Measurements from ENCODE around the gene BGN. TPM values are rescaled to one million over a fixed set of nuclear protein-coding genes. Genes with fewer than 3 reads are reported as not detected.

BGN gene
- total RNA-seq, 6 experiments from 2014 or later: 57.0 to 161 (median 122) TPM

- TF ChIP-seq CTCF (IDR thresholded peaks at IDR 0.05) (no peak), POLR2A (IDR thresholded peaks at IDR 0.05) (no peak)
- no peak for DNase-seq
- H3K27ac ChIP-seq: no peak overlapping the region
- H3K4me3 ChIP-seq: no peak overlapping the region
- no peaks in the 10 kb centered on the region for H3K27me3 ChIP-seq
- no peaks in the 10 kb centered on the region for H3K4me1 ChIP-seq
- WGBS (ENCODE audit: insufficient coverage, low coverage, low lambda C conversion rate, missing lambda C conversion rate): 88% methylated on average over 12 of the region's 26 CpGs
- no peak for ATAC-seq
- H3K9me3 ChIP-seq: no peaks in the 10 kb centered on the region
- no peaks in the 10 kb centered on the region for H3K36me3 ChIP-seq
- intact Hi-C loops (cut with DNase I): no loop called here
Measured at GRCh38 chrX:153450114-153450948, 44.4 kb upstream of the BGN start.

GRCh38 chrX:153450949-153451277, 43.9 kb upstream of the BGN start:
- intact Hi-C loops (cut with DNase I): no loop called here
- no peaks in the 10 kb centered on the region for H3K9me3 ChIP-seq

GRCh38 chrX:153454901-153455550, 39.8 kb upstream of the BGN start:
- intact Hi-C loops (cut with DNase I): no loop called here
- TF ChIP-seq CTCF (IDR thresholded peaks at IDR 0.05): no peak
- no peak for TF ChIP-seq POLR2A (IDR thresholded peaks at IDR 0.05)
- 84% methylated on average over 5 of the region's 16 CpGs for WGBS (ENCODE audit: insufficient coverage, low coverage, low lambda C conversion rate, missing lambda C conversion rate)
- Histone ChIP-seq H3K4me1 (no peaks in the 10 kb centered on the region), H3K9me3 (no peaks in the 10 kb centered on the region), H3K27me3 (no peaks in the 10 kb centered on the region), H3K36me3 (no peaks in the 10 kb centered on the region), H3K27ac (no peak overlapping the region), H3K4me3 (no peak overlapping the region)
- DNase-seq (no peak), ATAC-seq (no peak)

More at GRCh38 chrX:153450949-153451277, 43.9 kb upstream of the BGN start:
- H3K4me3 ChIP-seq: no peak overlapping the region
- H3K36me3 ChIP-seq: no peaks in the 10 kb centered on the region
- H3K4me1 ChIP-seq: no peaks in the 10 kb centered on the region
- H3K27me3 ChIP-seq: no peaks in the 10 kb centered on the region
- ATAC-seq (no peak), DNase-seq (no peak)
- no peak overlapping the region for H3K27ac ChIP-seq
- TF ChIP-seq POLR2A (IDR thresholded peaks at IDR 0.05) (no peak), CTCF (IDR thresholded peaks at IDR 0.05) (no peak)
- 58% methylated on average over 5 of the region's 8 CpGs for WGBS (ENCODE audit: insufficient coverage, low coverage, low lambda C conversion rate, missing lambda C conversion rate)

GRCh38 chrX:153455571-153455970, 39.2 kb upstream of the BGN start:
- Histone ChIP-seq H3K27me3 (no peaks in the 10 kb centered on the region), H3K4me1 (no peaks in the 10 kb centered on the region), H3K4me3 (no peak overlapping the region), H3K9me3 (no peaks in the 10 kb centered on the region), H3K36me3 (no peaks in the 10 kb centered on the region), H3K27ac (no peak overlapping the region)
- WGBS (ENCODE audit: insufficient coverage, low coverage, low lambda C conversion rate, missing lambda C conversion rate): no CpG with 5 or more reads among the region's 16 CpGs
- intact Hi-C loops (cut with DNase I): no loop called here
- DNase-seq: peak in 1 of 3 donors; percentile 43
- no peak for TF ChIP-seq CTCF (IDR thresholded peaks at IDR 0.05)
- no peak for TF ChIP-seq POLR2A (IDR thresholded peaks at IDR 0.05)
- ATAC-seq: no peak
